Stimulated activated CD8-positive, alpha-beta memory T cell treated with anti-CD3 and anti-CD28 coated beads, Interleukin-15, amount 100 ng/mL, for 24 hours (primary cell): ENCODE data around the gene PHKB.

ENCODE experiments used
- DNase-seq: peaks from one replicate; pipeline ENCODE4 v3.0.0-alpha.2; 2020; ENCODE audit warnings: low read depth

PHKB gene

GRCh38 chr16:47687694-47688093 lies 226.6 kb downstream of the PHKB start:
- no peak for DNase-seq

- no peak for DNase-seq
Observed at GRCh38 chr16:47693226-47693625, 232.1 kb downstream of the PHKB start.

- DNase-seq = no peak
Observed at GRCh38 chr16:47694543-47694942, 233.4 kb downstream of the PHKB start.

- DNase-seq = no peak
Observed at GRCh38 chr16:47695756-47696155, 234.6 kb downstream of the PHKB start.

- DNase-seq = no peak
Observed at GRCh38 chr16:47697826-47698225, 236.7 kb downstream of the PHKB start.

DNA sequence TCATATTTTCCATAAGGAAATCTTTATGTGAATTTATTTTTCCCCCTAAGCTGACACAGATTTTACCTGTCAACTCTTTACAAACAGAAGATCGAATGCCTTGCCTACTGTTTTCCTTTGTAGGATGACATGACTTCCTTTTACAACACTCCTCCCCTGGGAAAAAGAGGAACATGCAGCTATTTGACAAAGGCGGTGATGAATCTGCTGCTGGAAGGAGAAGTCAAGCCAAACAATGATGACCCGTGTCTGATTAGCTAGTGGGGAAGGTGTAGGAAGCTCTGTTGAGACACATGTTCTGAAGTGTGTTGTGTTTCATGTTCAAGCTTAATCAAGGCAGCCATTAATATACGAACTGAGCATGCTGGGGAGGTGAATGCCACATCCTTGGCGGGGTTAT lies 238.0 kb downstream of the PHKB start:
- DNase-seq = no peak

DNA sequence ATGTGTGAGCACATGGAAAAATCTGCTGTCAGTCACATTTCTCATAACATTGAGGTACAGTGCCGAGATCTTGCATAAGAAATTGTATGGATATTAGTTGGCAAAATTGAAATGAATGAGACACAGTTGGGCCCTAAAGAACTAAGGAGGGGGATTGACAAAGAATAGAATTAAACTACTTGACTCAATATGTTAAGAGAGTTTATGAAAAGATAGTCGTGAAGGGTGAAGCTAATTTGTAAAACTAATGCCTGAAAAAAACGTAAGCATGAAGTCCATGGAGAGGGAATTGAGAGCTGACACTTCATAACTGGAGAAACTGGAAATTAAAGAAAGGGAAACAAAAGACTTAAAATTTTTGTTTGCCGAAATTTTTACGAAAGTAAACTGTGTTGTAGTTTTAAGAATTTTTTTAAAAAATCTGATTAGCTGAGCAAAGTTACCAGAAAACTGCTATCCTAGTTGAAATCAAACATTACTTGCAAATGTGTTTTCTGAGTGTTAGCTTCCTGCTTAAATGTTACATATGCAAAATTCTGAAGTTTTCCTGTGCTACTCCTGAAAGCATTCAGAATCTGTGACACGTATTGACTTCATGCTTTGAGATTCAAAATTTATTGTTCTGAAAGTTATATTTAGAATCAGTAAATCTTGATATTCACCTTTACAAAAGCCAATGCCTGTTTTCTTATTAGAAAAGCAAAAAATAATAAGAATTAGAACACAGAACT lies 239.9 kb downstream of the PHKB start:
- DNase-seq = no peak

- no peak for DNase-seq
Observed at GRCh38 chr16:47705266-47705665, 244.1 kb downstream of the PHKB start.

DNA sequence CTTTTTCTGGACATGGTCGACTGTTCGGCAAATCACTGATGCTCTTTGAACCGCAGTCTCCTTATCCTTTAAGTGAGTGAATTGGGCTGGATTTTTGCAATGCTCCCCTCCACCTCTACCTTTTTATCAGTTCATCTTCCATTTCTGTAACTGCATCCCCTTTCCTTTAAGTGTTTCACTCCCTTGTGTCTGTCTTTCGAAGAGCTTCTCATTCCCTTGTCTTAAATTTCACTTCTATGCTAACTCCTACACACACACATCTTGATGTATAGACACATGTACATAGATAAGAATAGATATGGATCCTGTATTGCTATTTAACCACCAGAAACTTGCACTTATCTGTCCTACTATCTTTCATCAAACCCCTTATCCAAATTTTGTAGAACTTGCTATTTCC lies 250.7 kb downstream of the PHKB start:
- no peak for DNase-seq

DNA sequence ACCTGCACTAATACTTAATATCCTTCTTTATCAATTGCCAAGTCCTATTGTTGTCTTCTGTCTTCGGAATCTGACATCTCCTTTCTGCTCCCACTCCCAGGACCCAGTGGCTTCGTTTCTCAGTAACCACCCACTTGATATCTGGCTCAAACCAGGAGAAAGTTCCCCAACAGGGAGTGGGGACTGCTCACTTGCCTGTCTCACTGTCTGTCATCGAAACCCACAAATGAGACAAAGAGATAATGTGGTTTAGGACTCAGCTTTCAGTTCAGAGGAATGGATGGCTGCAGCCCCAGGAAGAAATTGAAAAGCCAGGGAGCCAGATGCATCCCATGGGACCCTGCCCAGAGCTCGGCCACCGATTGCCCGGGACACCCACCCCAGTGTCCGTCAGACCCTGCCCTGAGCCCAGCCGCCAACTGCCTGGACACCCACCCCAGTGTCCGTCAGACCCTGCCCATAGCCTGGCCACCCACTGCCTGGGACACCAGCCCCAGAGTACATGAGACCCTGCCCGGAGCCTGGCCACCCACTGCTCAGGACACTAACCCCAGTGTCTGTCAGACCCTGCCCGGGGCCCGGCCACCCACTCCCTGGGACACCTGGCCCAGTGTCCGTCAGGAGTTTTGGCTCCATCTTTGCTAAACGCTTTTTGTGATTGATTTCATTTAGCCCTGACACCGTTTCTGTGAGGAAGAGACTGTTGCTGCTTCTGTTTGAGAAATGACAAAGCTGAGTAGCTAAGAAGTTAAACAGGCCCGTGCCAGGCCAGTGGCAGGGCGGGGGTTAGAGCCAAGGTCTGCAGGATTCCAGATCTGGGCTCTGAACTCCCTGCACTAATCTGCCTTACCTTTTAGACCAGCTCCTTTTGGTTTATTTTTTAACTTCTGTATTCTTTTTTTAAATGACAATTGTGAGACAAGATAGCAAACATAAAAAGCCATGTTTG lies 251.4 kb downstream of the PHKB start:
- no peak for DNase-seq

- DNase-seq = no peak
Observed at GRCh38 chr16:47713225-47713595, 252.1 kb downstream of the PHKB start.

GRCh38 chr16:47715442-47716083 lies 254.4 kb downstream of the PHKB start:
- DNase-seq = no peak

DNA sequence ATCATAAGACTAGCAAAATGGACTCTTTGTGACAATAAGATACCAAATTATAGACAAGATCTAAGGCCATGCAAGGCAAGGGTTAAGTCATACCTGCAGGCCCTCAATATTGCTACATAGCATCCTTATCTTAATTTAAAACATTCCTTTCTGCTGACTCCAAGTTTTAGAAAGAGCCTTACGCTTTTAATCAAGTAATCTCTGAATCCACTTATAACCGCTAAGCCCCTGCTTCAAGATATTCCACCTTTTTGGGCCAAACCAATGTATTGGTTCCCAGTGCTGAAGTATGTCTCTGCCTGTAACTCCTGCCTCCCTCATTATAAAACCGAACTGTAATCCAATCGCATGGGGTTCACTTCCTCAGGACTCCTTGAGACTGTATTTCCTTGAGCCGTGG lies 255.4 kb downstream of the PHKB start:
- DNase-seq = no peak

DNA sequence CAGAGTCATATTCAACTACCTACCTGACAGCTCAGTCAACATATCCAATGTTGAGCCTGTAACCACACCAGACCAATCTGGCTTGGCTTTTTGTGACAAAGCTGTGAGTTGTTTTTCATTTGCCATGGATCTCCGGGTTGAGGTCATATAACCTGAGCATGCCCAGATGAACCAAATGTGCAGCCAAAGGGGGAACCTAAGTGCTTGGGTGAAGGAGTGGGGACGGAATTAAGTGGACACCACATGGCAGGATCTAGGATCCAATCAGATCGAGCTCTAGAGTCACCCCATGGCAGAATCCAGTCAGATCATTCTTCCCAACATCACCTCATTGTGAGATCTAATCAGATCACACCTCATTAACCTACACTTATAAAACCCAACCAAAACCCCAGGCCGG lies 258.6 kb downstream of the PHKB start:
- no peak for DNase-seq

- no peak for DNase-seq
Observed at GRCh38 chr16:47721006-47721637, 260.0 kb downstream of the PHKB start.

- DNase-seq = no peak
Observed at GRCh38 chr16:47722046-47722445, 260.9 kb downstream of the PHKB start.

DNA sequence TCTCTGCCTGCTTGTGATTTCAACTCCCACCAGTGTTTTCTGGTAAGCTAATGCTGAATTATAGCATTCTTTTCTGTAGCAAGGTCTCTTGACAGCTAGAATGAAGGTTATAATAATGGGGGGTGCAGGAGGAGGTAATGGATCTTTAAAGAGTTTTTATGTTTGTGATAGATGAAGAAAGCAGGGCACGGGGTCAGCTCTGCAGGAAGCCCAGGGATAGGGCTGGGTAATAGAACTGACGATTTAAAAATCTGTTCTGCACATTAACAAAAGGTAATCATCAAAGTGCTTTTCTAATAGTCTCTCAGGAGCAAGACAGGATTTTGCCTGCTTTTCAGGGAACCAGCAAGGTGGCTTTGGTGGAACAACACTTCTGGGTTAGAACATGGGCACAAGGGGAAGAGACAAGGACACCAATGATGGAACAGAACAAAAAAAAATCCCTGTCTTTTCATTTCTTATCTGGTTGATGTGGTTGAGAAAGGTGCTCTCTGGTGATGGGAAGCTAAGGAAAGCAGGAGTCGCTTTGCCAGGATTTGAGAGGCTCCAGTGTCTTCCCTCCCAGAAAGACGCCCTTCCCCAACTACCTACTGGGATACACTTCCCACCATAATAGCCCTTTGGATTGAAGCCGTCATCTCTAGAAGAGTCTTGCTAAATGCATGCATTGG lies 263.1 kb downstream of the PHKB start:
- DNase-seq = no peak

GRCh38 chr16:47725188-47725695 lies 264.1 kb downstream of the PHKB start:
- DNase-seq = no peak

GRCh38 chr16:47726031-47726675 lies 265.0 kb downstream of the PHKB start:
- DNase-seq = no peak

GRCh38 chr16:47727131-47727530 lies 266.0 kb downstream of the PHKB start:
- DNase-seq = no peak

DNA sequence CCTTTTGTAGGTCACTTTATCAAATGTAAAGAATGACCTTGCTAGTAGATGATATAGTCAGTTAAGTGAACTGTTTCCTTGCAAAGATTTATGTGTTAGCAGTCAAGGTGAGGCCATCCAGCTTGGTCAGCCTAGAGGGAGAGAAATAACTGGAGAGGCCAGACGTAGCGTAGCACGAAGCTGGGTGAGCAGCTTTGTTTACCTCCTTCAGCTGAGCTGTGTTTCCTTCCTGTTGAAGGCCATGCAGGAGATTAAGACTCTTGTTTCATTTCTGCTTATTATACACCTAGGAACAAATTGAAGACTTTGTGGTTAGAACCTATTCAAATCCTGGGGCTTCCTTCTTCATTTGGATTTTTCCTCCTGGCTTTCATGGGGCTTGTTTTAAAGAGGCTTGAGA lies 267.1 kb downstream of the PHKB start:
- no peak for DNase-seq
